Measurements from ENCODE around the gene FRRS1L.

DNA sequence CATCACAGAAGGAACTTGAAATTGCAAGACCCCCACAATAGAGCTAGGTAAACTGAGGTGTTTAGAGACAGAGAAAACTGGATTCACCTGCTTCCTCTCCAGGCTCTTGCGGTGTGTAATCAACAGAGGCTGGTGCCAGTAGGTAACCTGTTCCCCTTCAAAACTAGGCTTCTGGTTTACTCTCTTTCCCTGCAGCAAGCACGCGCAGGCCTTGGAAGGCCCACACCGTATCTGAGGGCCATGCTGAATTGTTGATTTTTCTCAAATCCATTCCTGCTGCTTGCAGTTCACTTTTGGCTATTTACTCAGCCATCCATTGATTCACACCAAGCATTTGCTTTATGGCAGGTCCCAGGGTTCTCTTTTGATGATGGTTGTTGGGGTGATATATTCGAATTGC is 667 bp upstream of the FRRS1L start:
- no peak for TF ChIP-seq CTCF (conservative IDR thresholded peaks at IDR 0.05)
- TF ChIP-seq ZFX (IDR thresholded peaks at IDR 0.05) = no peak

Measured in C4-2B (cell line).